DMS114 treated with DMSO at 0.1 percent for 48 hours (cell line): ENCODE results near the gene DCTN2.

Source experiments
- DNase-seq: peaks from one replicate; lab custom pipeline; 2025; ENCODE audit not compliant: unreplicated experiment; lab: John Stamatoyannopoulos, UW

DCTN2 gene

DNA sequence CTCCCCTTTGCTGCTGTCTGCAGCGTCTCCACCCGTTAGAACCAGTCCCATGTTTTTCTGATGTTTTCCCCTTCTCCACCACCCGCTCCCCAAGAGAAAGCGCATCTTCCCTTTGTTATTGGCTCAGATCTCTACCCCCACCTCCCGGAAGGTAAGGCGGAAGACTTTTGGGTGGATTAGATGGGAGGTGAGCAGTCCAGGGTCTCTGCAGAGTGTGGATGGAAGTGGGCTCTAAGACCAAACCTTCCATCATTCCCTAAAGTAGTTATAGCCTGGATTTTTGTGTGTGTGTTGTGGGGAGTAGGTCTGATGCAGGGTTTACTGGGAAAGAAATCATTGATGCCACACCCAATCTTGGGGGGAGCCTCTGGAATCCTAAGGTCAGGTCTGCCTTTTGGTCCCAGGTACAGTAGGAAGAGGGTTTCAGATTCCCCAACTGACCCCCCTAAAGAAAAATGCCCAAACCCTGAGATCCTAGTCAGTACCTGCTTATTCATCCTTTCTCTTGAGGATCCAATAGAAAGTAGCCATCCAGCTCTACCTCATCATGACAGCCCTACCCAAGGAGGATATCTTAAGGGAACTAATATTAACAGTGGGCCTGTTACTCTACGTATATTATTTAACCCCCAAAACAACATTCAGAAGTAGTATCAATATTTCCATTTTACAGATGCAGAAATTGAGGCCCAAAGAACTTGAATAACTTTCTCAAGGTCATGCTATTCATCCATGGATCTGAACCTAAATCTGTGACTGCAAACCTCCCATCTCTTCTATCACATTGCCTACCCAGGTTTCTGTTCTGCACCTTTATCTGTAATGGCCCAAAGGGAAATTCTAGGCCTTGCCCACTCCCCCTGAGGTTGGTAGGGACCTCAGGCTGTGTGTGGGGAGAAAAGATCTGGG is 3.9 kb upstream of the DCTN2 start:
- no peak for DNase-seq

DNA sequence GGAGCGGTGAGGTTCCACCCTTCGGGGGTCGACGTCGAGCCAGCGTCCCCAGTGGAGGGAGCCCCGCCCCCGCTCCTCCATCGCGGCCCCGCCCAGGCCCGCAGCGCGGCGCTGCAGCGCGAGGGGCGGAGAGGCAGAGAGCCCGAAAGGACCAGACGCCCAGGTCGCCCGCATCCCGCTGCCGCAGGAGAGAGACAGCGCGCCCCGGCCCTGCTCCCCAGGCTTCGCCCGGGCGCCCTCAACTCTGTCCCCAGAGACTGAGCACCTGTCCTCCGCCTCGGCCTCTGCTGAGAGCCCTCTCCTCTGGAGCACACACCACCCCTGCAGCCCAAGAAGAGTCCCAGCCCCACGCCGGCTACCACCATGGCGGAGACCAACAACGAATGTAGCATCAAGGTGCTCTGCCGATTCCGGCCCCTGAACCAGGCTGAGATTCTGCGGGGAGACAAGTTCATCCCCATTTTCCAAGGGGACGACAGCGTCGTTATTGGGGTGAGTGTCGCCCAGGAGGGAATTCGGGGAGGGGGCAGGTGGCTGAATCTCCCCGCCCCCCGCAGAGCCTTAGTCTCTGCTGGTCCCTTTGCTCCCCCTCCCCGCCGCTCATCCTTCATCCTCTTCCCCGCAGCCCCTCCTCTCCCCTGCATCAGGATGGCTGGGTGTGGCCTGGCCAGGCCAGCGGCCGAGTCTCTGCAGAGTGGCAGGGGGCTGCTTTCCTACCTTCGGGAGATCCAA is 3.1 kb upstream of the DCTN2 start, which contains the start of gene KIF5A:
TSS of gene KIF5A (plus strand) at position 136 of the 732 bp plus-strand sequence. CDS start at position 364, 228 bp downstream.
- peak; percentile 39 for DNase-seq

GRCh38 chr12:57549203-57549908 is 2.4 kb upstream of the DCTN2 start:
- no peak for DNase-seq

- no peak for DNase-seq
Observed at GRCh38 chr12:57548488-57548887, 1.5 kb upstream of the DCTN2 start.

DNA sequence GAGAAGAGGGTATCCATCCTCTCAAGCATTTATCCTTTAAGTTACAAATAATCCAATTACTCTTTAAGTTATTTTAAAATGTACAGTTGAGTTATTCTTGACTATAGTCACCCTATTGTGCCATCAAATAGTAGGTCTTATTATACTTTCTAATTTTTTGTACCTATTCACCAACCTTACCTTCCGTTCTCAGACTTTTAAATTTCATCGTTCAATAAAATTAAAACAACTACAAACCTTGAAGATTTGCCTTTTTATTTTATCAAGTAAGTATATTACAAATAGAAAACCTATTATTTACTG is 972 bp upstream of the DCTN2 start:
- no peak for DNase-seq

DNA sequence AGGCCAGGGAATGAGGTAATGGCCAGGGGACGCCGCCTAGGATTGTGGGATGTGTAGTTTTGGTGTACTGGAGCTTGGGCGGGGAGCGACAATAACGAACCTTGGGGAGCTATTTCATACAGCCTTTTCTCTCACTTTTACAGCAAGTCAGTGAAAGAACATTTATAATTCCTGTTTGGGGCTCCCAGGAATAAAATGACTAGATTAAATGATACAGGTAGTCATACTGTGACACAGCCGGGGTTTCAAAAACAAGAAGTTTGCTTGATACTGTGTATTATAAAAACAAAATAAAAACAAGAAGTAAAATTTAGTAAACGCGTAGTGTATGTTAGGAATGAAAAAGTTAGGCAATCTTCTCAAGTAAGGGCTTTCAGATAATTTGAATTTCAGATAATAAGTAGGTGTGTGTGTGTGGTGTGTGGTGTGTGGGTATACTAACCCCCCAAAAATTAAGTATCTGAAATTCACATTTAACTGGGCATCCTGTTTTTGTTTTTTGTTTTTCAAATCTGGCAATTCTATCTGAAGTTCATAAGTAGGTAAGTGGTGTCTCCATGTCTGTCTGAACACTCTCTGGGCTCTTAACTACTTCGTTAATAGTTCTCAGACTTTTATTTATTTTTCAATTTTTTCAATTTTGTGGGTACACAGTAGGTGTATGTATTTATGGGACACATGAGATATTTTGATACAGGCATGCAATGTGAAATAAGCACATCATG is 458 bp upstream of the DCTN2 start:
- DNase-seq, result no peak

- no peak for DNase-seq
Observed at GRCh38 chr12:57545809-57546437, 1.1 kb downstream of the DCTN2 start.

GRCh38 chr12:57543581-57543980 is 3.4 kb downstream of the DCTN2 start:
- DNase-seq, result no peak

- DNase-seq, result no peak
Observed at GRCh38 chr12:57541717-57542116, 5.3 kb downstream of the DCTN2 start.

- no peak for DNase-seq
Observed at GRCh38 chr12:57541001-57541400, 6.0 kb downstream of the DCTN2 start.

DNA sequence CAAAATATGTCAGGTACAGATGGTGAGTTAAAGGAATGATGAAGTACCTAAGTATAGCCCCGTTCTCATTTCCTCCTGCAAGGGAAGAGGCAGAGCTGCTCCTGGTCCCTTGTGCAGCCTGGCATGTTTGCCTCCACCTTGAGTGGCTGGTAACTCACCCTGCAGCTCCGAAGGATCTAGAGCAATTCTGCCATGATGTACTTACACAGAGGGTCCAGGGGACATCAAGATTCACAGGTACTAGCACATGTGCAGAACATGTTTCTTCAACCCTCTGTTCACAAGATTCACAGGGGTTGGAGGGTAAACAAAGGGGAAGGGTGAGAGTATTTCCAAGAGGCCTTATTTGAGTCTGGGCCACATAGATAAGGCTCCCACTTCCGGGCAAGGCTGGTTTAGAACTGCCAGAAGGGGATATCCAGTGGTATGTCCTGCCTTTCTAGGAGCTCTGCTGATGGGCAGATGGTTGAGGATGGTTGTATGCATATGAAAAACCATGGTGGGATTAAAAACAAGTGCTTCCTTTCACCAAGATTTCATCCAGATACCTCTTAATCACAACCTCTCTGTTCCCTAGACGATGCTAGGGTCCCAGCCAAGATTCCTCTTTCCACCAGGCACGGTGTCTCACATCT is 7.7 kb downstream of the DCTN2 start:
- DNase-seq, result no peak

- DNase-seq, result no peak
Observed at GRCh38 chr12:57536597-57536942, 10.4 kb downstream of the DCTN2 start.

DNA sequence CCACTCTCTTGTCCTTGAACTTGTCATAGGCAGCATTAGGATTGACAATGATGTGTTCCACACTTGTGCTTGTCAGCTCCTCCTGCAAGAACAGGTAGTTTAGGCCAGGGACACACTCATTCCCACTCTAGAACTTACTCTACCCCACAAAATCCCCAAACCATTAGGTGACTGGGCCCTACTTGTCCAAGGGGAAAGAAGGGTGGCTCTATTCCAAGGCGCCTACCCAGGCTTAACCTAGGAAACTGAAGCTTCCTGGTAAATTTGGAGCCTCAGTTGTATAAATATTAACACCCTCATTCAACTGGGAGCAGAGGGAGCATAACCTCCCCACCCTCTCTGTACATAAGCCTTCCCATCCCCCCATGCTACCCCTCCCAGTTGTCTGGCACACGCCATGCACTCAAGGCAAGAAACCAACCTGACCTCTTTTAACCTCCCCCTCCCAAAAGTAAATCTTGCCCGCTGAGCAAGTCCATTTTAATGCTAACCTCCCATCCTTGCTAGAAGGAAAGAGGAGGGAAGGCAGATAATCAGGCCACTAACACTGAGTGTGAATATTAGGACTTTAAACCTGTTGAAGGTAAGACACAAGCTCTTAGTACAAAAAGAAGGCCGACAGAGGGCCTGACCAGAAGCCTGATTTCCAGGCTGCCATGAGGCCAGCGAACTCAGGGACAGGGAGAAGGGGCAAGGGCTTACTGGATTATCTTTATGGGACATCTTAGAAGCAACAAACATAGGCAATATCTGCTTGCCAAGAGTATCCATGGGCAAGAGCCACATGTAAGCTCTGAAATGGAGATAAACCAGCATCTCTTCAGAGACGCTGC is 11.0 kb downstream of the DCTN2 start:
- DNase-seq, result no peak

DNA sequence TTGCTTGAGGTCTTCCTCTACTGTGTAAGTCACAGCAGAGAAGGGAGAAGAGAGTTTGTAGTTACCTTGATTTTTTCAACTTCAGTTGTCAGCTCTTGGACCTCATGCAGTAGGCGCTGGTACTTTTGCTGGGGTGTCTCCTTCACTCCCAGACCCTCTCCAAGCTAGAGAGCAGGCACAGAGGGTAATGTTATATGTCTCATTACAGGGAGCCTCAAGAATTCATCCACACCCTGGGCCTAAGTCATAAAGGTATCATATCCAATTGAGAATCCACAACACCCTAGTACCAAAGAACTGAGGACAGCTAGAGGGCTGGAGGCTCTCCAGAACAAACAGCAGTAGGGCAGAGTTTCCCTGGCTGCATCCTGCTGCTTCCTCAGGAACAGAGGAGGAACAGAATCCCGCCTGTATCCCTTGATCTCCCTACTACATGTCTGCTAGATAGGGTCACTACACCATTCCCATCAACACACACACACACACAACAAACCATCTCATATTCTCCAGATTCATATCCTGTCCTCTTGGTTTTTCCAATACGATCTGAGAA is 11.9 kb downstream of the DCTN2 start:
- no peak for DNase-seq

DNA sequence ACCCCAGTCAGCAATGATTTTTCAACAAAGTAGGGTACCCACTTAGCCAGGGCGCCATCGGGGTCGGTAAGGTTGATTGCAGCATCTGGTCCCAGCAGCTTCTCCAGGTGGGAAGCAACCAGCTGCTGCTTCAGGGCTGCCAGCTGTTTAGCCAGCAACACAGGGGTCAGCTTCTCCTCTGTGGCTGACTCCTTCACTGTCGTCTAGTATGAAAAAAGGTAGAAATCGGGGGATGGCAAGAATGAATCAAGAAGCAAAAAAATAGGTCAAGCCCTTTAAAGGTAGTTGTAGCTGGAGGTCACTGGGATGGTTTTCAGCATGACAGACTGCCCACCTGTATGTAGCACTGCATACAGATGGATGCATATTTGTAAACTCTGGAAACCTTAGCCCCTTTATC is 12.7 kb downstream of the DCTN2 start:
- no peak for DNase-seq

DNA sequence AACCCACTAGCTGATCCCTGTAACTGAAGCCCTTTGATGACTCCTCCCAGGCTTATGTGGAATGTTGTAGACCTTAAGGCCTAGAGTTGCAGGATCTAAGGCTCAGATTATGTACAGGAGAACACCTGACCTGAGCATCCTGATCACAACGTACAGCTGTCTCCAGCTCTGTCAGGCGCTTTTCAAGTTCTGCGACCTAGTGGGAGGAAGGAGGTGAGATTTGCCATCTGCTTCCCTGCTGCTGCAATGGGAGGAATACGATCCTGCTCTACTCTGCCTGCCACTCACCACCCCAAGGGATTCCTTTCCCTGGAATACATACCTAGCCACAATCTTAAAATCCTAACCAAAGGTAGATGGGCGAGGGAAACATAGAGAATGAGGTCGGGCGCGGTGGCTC is 13.9 kb downstream of the DCTN2 start:
- DNase-seq, result no peak

DNA sequence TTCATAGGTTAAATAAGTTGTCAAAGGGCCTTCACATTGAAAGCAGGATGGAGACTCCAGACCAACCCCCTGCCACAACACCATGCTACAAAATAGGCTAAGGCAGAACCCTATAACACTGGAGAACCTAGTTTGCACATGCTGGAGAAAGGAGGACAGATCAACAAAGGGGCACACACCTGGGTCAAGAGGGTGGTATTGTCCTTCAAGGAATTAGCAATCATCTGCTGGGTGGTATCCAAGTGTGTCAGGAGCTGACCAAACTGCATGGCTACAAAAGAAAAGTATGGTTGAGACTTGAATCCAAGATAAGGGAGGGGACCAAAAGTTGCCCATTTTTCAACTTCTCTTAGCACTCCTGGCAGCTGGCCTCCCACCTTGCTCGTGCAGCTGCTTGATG is 15.2 kb downstream of the DCTN2 start:
- DNase-seq, result no peak

- no peak for DNase-seq
Observed at GRCh38 chr12:57530396-57531142, 16.4 kb downstream of the DCTN2 start.
